ENCODE results near the gene RMND1.
"Not testable (repeated sequence)": the region's sequence is repeated elsewhere in the genome, so short reads cannot be mapped to it uniquely, and the experiment has no call there.

Gene RMND1
- total RNA-seq = 12.2 reads per million, percentile 36 among the genes with 10 or more reads in this experiment

DNA sequence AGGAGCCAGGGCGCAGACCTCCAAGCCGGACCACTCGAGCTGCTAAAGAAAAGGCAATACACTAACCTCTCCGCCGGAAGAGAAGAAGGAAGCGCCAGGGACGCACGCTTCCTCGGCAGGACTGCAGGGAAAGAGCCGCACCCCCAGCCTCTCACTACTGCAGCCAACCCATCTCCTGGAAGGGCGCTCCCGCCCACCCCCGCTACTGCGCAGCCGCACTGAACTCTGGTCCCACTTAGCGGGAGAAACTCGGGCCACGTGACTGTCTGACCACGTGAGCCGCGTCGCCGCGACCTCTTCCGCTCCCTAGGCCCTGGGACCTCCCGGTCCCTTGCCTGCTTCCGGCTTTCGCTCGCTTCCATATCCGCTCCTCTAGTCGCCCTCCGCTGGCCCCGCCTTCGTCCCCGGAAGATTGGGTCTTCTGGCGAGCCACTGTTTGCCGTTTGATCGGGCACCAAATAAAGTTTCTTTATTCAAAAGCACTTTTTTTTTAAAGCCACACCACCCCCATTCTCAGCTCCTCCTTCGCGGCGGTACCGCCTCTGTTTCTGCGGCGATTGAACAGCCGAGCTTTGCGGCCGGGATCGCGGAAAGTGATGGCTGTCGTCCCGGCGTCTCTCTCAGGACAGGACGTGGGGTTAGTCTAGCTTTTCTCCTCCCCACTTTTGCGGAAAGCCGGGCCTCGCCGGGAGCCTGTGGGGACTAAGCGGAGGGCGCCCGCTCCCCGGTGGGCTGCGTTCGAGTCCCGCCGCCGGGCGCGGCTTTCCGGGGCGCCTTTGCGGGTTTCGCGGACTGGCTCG is at the start of gene RMND1:
RMND1 (minus strand) TSS at position 177 of the 800 bp plus-strand sequence. CDS start 6,315 bp downstream, outside the sequence.
- peak; percentile 99 for DNase-seq

DNA sequence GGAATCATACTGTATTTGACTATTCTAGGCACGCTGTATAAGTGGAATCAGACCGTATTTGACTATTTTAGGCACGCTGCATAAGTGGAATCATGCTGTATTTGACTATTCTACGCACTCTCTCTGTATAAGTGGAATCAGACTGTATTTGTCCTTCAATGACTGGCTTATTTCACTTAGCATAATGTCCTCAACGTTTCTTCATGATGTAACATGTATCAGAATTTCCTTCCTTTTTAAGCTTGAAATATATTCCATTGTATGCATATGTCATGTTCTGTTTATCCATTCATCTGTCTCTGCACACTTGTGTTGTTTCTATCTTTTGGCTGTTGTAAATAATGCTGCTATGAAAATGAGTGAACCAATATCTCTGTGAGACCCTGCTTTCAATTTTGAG is 47.6 kb upstream of the RMND1 start:
- DNase-seq = no peak

- DNase-seq = no peak
Observed at GRCh38 chr6:151498327-151498726, 46.4 kb upstream of the RMND1 start.

- DNase-seq = no peak
Observed at GRCh38 chr6:151497905-151498304, 46.0 kb upstream of the RMND1 start.

DNA sequence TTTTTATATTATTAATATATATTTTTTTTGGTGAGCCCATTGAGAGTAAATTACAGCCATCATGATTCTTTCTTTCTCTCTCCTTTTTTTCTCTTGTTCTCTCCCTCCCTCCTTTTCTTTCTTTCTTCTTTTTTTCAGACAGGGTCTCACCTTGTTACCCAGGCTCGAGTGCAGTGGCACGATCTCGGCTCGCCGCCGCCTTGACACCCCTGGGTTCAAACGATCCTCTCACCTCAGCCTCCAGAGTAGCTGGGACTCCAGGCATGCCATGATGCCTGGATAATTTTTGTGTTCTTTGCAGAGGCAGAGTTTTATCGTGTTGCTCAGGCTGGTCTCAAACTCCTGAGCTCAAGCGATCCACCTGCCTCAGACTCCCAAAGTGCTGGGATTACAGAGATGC is 43.5 kb upstream of the RMND1 start:
- no peak for DNase-seq

GRCh38 chr6:151494936-151495320 is 43.0 kb upstream of the RMND1 start:
- DNase-seq = no peak

- DNase-seq = no peak
Observed at GRCh38 chr6:151494235-151494935, 42.5 kb upstream of the RMND1 start.

GRCh38 chr6:151493804-151494234 is 41.9 kb upstream of the RMND1 start, which contains the start of gene CCDC170:
CCDC170 (plus strand) TSS chr6:151494017; CDS start chr6:151494129, 112 bp downstream.
- DNase-seq = no peak

- DNase-seq = no peak
Observed at GRCh38 chr6:151493161-151493803, 41.4 kb upstream of the RMND1 start.

GRCh38 chr6:151490996-151491395 is 39.1 kb upstream of the RMND1 start:
- DNase-seq = no peak

GRCh38 chr6:151488226-151488625 is 36.3 kb upstream of the RMND1 start:
- DNase-seq = no peak

DNA sequence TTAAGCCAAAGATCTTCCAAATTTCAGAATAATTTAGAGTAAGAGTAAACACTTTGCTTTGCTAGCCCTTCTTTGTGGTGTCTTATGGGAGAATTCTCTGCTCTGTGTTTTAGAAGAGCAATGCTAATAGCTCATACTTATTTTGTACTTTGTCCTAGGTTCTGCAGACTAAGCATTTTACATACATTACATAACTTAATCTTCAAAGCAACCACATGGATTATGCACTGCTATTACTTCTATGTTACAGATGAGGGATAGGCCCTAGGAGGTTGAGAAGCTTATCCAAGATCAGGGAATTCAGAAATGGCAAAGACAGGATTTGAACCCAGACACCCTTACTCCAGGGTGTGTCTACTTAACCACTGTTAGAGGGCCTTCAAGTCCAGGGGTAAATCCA is 32.1 kb upstream of the RMND1 start:
- no peak for DNase-seq

- DNase-seq = no peak
Observed at GRCh38 chr6:151482290-151482689, 30.4 kb upstream of the RMND1 start.

DNA sequence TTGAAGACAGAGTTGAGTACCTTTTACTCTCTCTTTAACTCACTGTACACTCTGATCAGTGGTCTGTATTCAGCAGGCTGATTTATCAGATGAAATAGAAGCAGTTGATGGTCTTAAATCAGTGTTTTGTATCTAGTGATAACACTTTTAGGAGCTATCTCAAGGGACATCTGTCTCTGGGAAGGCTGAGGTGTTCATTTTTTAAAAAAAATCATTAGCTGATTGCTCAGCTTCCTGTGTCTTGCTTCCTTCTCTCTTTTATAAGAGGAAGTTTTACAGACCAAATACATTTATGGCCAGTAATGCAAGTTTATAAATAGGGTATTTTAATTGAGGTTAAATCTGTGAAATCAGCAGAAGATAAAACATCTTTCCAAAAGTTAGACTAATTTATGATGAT is 29.9 kb upstream of the RMND1 start:
- DNase-seq = no peak

DNA sequence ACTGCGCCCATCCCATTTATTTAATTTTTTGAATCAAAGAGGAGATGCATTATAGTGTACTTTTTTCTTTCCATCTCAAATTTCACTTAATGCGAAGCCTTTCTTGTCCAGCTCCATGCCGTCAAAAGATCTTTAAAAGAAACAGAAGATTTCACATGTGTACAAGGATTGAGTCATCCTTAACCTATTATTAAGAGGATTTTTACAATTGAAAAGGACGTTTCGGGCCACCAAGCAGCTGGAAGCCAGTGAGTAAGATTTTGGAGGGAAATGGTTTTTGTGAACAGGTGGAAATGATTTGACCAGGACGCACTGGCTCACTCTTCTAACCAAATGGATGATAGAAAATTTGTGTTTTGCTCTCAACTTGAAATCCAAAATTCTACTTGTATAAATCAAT is 26.7 kb upstream of the RMND1 start:
- no peak for DNase-seq

DNA sequence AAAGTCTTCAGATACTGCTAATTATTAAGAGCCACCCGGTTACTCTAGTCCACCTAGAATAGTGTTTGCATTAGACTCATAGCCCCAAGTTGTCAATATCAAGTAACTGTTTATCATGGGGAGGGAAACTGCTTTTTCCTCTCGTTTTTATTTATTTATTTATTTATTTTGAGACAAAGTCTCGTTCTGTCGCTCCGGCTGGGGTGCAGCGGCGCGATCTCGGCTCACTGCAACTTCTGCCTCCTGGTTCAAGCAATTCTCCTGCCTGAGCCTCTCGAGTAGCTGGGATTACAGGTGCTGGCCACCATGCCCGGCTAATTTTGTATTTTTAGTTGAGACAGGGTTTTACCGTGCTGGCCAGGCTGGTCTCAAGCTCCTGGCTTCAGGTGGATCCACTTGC is 25.8 kb upstream of the RMND1 start:
- DNase-seq = no peak

- DNase-seq = peak; percentile 40
Observed at GRCh38 chr6:151475653-151476523, 24.0 kb upstream of the RMND1 start.

- no peak for DNase-seq
Observed at GRCh38 chr6:151464702-151465101, 12.8 kb upstream of the RMND1 start.

DNA sequence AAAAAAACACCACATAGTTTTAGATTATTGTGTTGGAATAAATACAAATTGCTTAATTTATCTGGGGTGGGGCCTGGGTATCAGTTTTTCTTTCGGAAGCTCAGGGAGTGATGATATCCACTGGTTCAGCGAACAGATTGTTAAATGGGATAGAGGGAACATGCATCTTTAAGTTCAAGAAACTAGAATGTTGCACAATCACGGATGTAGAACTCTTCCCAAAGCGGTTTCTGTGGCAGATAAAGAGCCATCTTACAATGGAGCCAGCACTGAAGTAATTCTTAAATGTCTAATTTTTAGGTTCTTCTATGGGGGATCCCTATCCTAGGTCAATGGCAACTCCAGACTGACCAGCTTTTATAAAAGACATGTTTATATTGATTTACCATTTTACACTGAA is 9.7 kb upstream of the RMND1 start:
- no peak for DNase-seq

DNA sequence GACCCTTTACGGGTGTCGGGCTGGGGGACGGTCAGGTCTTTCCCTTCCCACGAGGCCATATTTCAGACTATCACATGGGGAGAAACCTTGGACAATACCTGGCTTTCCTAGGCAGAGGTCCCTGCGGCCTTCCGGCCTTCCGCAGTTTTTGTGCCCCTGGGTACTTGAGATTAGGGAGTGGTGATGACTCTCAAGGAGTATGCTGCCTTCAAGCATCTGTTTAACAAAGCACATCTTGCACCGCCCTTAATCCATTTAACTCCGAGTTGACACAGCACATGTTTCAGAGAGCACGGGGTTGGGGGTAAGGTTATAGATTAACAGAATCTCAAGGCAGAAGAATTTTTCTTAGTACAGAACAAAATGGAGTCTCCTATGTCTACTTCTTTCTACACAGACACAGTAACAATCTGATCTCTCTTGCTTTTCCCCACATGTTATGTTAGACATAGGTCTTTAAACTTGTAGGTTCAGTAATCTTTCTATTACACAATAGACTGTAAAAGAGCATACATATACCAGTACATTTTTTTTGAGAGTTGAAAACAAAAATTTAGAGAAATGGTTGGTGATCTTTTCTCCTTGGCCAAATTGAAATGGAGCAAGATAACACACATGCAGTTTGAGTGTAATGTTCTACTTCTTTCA is 3.9 kb upstream of the RMND1 start:
- DNase-seq = not testable (repeated sequence)

DNA sequence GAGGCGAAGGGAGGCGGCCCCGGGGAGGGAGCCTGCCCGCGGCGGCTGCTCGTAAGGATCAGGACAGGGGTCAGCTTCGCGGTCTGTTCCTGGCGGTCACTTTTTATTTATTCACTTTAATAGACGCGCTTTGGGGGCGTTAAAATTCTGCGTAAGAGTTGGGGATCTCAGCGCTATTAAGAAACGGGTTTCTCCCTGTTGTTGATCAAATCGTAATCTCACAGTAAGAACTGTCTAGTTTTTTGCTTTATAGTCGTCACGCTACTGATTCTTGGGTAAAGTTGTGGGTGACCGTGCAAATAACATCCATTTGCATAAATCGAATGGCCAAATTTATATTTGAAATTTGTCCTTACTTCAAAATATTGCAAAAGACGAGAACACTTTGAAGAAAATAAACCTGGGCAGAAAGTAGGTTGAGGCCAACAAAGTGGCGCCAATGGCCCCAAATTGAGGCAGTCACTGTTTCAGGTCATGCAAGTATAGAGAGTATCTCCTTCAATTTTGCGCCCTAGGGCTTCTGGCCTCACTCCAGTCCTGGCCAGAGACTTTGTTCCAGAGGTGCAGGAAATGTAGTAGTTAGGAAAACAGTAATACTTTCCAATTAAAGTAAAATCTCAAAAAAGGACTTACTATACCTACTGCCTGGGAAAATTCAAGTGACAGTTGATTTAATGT is 963 bp upstream of the RMND1 start:
- no peak for DNase-seq

Measured in effector CD4-positive, alpha-beta T cell (primary cell).